ENCODE measurements around the gene FARP2. TPM values are rescaled to one million over a fixed set of nuclear protein-coding genes. Genes with fewer than 3 reads are reported as not detected.
A peak's percentile ranks its signal among the peaks of the same experiment; 100 is the strongest.
"Not testable (repeated sequence)": the region's sequence is repeated elsewhere in the genome, so short reads cannot be mapped to it uniquely, and the experiment has no call there.

FARP2 gene
- total RNA-seq, 1 donor from 2014 or later = 14.0 TPM

DNA sequence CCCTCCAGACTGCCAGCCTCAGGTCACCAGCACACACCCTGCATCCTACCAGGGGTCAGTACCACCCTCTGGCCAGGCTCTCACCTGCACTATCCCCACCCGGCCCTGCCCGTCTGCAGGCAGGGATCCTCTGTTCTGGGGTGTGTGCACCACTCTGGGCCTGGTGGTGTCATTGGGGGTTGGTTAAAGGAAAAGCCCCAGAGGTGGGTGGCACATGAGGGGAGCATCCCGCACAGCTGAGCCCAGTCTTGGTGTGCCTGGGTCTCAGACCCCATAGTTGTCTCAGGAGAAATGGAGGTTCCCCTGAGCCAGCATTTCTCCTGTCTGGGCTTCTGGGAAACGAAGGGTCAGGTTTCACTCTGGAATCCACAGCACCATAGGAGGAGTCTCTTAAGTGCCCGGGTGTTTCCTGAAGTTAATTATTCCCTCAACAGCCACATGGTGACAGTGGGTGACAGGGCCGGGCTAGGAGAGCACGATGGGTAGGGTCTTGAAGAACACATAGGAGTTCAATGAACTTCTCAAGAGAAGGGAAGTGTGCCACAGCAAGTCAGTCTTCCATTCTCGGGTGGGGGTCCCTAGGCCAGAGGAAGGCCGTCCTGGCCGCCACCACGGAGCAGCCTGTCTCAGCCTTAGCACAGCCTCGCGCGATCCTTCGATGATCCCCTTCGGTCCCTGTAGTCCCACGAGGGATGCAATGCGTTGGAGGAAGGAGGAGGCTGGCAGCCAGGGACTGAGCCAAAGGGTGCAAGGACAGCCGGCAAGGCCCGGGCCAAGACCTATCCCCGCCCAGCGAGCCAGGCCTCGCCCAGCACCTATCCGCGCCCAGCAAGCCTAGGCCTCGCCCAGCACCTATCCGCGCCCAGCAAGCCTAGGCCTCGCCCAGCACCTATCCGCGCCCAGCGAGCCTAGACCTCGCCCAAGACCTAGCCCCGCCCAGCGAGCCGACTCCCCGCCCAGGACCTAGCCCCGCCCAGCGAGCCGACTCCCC, 1.1 kb upstream of the FARP2 start:
- intact Hi-C loops (cut with DNase I) = loop anchor here (5.0 kb wide), 1 partner anchor 38 kb away; the partner anchor contains the start of genes HDLBP and SEPTIN2
- peak; percentile 63 for ATAC-seq (ENCODE audit: poor library complexity)
- peak; percentile 94 for DNase-seq

DNA sequence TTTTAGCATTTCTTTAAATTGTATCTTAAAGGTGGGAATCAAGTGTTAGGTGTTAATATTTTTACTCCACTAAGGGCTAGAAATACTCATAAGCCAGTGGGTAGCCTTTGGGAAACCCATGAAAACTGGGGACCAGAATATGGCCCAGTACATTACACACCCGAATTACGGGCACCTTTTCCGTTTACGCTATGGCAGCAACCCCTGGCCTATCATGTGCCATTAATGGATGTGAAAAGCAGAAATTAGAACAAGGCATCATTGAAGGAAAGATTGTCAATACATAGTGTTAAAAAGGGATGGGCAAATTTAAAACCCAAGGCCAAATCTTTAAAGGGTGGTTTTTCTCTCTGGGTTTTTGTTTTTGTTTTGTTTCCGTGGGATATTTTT, 781 bp downstream of the FARP2 start:
- intact Hi-C loops (cut with DNase I) = no loop called here
- no peak for ATAC-seq (ENCODE audit: poor library complexity)
- no peak for DNase-seq

DNA sequence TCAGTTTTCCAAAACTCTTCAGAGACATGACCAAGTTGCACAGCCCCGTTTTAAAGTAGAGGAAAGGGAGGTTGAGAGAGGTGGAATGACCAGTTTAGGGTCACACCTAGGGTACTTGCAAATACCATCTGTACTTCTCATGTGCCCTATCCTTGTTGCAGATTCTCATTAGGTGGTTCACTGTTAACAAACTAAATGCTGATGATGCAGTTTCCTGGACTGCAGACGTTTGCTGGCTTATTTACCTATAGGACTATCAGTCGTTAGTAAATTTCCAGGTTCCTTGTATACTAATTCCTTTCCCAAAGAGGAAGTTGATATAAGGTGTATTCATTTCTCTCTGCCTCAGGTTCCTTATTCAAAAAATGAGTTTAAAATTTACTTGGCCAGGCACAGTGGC, 1.4 kb downstream of the FARP2 start:
- intact Hi-C loops (cut with DNase I) = no loop called here
- ATAC-seq (ENCODE audit: poor library complexity) = no peak

DNA sequence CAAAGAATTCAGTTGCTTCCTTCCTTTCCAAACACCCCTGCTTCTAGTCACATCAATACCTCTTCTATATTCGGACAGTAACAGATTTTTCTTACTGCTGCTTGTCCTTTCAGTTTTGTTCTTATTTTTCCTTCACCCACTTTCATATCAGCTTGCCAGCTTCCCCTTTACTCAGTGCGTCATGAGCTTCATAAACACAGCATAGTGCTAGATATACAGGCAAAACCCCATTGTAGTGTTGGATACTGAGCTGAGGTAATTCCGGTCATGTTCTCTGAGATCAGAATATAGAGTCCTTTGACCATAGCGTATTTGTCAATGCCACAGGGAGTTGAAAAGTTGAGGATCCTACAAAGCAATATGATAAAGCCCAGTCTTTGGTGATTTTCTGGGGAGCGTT, 2.4 kb downstream of the FARP2 start:
- DNase-seq = no peak
- intact Hi-C loops (cut with DNase I) = no loop called here
- ATAC-seq (ENCODE audit: poor library complexity) = no peak

More for the DNA sequence above, 1.4 kb downstream of the FARP2 start:
- DNase-seq = no peak

DNA sequence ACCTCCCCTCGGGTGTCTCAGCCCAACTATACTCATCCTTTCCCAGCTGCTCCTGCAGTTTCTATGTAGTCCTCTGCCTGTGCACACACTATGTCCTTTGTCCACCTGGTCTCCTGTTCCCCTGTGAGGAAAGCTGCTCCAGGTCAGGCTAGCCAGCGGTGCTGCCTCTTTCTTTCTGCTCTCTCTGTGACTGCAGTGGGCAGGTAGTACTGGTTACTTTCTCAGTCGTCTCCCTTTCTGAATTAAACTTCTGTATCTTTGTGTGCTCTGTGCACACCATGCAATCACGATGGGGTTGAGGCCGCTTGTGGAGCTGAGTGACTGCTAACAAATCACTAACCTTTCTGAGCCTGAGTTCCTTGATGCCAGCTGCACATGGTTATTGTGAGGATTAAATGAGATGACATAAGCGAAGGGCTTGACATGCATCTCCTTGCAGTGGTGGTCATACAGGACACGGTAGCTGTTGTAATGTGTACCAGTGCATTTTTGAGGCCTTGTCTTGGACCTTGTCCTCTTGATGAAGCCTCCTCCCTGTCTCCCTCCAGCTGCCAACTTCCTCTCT, 3.5 kb downstream of the FARP2 start:
- intact Hi-C loops (cut with DNase I) = no loop called here
- no peak for DNase-seq
- ATAC-seq (ENCODE audit: poor library complexity) = no peak

DNA sequence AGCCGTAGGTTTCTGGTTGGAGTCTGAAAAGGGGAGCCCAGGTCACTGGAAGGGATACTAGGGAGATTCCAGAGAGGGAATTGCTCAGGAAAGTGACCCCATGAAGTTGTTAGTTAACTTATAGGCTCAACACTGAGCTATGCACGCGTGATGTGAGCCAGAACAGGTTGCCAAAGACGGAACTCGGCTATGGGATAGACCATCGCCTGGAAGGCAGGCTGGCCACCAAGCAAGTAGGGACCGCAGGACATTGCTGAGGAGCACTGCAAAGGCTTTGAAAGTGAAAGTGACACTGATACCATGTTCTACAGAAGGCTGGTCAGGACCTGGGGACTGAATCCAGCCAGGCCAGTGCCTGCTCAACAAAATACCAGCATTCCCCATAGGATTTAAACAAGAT, 7.3 kb downstream of the FARP2 start:
- intact Hi-C loops (cut with DNase I) = no loop called here
- DNase-seq (no peak), ATAC-seq (ENCODE audit: poor library complexity) (no peak)

DNA sequence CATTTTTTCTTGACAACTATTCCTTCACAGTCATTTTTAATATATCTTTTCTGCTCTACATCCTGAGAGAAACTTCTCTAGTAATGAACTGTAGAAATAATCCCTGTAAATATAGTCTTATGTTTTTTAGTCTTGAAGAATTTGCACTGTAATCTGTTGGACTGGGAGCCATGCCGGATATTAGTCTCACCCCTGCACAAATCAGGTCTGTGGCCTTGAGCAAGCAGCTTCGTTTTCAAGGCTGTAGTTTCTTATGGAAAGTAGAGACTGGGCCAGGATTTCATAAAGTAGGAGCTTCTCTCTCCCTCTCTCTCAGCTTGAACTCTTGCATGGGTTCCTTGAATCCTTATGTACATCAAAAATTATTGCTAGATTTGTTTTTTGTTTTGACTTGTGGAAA, 8.7 kb downstream of the FARP2 start:
- DNase-seq (no peak), ATAC-seq (ENCODE audit: poor library complexity) (no peak)
- intact Hi-C loops (cut with DNase I) = no loop called here

DNA sequence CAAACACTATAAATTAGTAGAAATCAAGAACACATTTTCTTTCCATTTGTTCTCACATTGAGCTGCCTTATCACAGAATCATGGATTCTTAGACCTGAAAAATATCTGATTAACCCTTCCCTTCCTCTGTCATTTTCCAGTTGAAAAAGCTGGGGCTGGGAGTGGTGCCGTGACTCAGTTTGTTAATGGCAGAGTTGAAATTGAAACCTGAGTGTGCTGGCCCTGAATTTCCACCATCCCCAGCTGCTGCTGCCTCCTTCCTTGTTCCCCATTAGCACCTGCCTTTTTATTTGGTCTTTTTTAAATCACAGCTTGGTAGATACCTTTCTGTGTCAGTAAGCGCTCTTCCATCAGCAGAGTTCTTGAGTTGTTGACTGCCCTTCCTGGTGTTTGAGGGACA, 10.6 kb downstream of the FARP2 start:
- DNase-seq = no peak
- no peak for ATAC-seq (ENCODE audit: poor library complexity)
- intact Hi-C loops (cut with DNase I) = no loop called here

DNA sequence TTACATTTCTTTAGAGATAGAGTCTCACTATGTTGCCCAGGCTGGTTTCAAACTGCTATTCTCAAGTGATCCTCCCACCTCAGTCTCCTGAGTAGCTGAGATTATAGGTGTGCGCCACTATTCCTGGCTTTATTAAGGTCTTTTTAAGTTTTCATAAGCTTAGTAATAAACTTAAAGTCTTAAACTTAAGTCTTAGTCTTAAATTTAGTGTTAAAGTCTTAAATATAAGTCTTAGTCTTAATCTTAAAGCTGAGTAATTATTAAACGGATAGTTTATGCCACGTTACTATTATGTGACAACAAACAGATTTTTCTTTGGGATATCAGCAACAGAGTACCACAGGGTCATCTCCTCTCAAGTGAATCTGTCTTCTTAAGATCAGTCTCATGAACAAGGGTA, 12.6 kb downstream of the FARP2 start:
- intact Hi-C loops (cut with DNase I) = no loop called here
- ATAC-seq (ENCODE audit: poor library complexity) (no peak), DNase-seq (no peak)

DNA sequence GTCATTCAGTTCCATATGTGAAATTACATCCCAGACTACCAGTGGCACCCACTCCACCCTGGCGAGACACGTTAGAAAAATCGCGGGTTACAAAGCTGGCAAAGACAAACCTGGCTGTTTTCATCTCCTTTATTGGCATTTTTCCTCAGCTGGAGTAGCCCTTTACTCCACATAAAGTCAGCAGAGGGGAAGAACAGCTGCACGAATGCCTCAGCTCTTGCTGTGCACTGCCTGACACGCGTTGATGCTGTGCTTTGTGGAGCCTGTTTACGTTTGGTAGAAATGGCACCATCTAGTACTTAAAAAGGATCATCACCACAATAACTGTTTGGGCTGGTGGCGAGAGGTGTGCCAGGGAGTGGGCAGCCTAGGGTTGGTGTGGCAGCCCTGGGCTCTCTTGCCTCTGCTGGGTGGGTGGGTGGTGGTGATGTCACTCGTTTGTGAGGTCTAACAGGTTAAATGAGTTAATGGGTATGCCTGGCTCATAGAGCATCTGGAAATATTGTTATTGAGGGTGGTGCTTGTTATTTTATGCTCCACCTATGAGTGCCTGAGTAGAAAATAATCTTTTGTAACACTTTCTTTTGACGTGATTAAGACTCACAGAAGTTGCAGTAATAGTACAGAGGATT, 16.4 kb downstream of the FARP2 start:
- intact Hi-C loops (cut with DNase I) = no loop called here
- DNase-seq = no peak
- no peak for ATAC-seq (ENCODE audit: poor library complexity)

DNA sequence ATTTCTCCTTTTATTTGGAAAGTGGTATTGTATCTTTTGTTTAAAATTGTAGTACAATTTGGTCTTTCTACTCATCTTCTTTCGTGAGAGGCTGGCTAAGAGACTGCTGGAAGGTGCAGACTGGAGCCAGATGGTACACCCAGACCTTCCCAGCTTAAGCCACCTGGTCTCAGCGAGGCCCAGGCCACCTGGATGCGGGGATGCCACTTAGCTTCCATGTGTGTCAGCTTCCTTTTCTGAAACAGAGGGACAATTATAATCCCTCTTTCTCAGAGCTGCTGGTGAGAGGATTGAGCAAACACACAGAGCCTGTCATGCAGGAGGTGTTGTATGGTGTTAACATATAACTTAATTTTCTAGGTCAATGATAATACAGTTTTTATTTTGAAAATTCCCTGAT, 17.4 kb downstream of the FARP2 start:
- DNase-seq (no peak), ATAC-seq (ENCODE audit: poor library complexity) (no peak)
- intact Hi-C loops (cut with DNase I) = no loop called here

DNA sequence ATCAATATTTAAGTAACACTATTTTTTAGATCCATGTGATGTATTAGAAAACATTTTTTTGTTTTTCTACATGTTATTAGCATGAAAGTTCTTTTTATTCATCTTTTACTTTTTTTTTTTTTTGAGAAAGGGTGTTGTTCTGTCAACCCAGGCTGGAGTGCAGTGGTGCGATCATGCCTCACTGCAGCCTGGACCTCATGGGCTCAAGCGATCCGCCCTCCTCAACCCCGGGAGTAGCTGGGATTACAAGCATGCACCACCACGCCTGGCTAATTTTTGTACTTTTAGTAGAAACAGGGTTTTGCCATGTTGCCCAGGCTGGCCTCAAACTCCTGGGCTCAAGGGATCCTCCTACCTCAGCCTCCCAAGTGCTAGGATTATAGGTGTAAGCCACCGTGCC, 17.8 kb downstream of the FARP2 start:
- ATAC-seq (ENCODE audit: poor library complexity); DNase-seq; intact Hi-C loops (cut with DNase I): not testable (repeated sequence)

DNA sequence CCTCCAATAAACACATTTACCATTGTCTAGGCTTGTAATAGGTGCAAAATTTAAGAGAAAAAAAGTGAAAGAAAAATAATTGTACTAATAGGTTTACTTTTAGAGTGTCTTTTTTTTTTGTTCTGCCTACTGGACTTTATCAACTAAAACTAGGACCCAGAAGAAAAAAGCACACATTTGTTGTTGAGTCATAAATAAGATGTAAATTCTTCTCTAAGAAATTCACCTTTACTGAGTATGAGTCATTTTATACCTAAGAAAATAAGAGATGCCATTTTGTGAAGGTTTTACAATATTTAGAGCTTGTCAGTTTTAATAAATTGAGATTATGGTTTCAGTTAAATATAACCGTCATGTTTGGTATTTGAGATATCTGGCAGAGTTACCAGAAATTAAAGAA, 19.2 kb downstream of the FARP2 start:
- DNase-seq = no peak
- no peak for ATAC-seq (ENCODE audit: poor library complexity)
- intact Hi-C loops (cut with DNase I) = no loop called here

DNA sequence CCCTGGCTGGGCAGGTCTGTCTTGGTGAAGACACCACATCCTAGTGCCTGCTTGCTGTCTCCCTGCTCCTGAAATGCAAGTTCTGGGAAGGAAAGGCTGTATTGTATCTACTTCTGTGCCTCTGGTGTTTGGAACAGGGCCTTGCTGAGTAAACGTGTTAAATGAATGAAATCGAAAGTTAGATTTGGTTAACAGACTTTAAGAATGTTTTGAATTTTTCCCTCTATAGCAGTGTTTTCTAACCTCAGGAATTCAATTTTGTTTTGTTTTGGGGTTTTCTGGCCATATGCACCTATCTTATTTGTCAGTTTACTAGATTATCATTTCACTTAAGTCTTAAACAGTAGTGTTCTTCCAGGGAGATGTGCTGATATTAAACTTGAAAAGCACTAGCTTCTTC, 20.7 kb downstream of the FARP2 start:
- DNase-seq (no peak), ATAC-seq (ENCODE audit: poor library complexity) (no peak)
- intact Hi-C loops (cut with DNase I) = no loop called here

DNA sequence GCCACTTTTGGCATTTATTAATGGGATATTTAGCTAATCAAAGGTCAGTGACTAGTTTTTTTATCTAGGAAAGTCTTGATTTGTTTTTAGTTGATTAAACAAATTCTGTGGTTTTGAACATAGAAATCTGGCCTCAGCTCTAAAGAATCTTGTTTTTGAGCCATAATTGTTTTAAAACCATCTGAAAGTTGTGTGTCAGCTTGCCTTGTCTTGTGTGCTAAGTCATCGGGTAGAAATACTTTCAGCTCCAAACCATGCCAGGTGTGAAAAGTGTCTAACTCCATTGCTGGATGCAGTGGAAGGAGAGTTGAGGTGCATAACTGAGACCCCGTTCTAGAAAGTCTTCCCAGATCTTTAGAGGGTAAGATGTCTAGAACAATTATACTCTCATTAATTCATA, 22.7 kb downstream of the FARP2 start:
- intact Hi-C loops (cut with DNase I) = no loop called here
- ATAC-seq (ENCODE audit: poor library complexity) = no peak

DNA sequence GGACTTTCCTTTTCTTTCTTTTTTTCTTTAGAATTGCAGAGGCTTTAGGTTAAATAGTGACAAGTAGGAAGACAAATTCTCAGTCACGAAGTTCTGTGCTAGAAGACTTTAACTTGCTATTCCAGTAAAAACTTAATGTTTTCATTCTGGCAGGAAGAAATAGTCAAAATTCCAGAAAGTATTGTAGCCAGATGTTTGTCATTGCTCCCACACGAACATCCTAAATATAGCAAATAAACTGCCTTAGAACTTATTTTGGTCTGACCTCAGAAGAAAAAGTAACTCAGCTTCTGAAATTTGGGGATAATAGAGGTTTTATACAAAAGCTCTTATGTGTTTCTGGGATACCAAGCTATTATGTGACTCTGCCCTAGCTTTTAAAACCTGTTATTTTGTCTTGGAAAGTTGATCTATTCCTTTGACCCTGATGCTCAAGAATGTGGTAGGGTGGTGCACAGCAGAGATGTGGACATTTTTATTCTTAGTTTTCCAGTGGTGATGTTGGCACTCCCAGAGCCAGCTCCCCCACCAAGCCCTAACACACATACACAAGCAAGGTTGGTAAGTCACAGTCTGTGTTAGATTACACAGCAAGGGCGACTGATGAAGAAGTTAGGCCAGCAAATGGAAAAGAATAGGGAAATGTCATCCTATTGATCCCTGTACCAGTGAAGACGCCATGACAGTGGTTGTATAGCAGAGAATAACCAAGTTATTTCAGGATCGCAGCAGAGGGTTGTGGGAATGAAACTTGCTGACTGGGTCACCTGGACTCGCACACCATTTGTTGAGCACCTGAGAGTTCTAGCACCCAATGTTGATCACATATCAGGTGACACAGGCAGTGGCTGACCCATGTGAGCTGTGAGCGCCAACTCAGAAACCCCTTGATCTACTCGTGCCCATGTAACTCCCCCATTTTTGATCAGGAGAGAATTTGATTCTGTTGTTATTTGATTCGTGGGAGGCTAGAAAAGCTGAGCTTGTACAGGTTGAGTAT, 23.7 kb downstream of the FARP2 start:
- ATAC-seq (ENCODE audit: poor library complexity) = no peak
- no peak for DNase-seq
- intact Hi-C loops (cut with DNase I) = no loop called here

More for the DNA sequence above, 22.7 kb downstream of the FARP2 start:
- DNase-seq = no peak

DNA sequence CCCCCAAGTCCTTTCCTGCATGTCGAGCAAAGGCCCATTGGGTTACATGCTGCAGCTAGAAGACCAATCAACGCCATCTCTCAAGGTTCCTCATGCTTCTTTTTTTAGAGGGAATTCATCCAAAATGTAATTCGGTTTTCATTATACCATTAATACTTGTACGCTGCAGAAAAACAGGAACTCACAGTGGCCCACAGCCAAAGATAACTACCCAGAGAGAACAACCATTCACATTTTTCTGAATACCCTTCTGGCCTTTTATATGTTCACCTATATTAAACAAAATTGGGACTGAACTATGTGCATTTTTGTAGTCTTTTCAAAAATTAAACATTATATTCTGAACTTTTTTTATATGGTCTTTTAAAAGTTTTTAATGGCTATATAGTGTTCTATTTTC, 25.8 kb downstream of the FARP2 start:
- ATAC-seq (ENCODE audit: poor library complexity) = no peak

DNA sequence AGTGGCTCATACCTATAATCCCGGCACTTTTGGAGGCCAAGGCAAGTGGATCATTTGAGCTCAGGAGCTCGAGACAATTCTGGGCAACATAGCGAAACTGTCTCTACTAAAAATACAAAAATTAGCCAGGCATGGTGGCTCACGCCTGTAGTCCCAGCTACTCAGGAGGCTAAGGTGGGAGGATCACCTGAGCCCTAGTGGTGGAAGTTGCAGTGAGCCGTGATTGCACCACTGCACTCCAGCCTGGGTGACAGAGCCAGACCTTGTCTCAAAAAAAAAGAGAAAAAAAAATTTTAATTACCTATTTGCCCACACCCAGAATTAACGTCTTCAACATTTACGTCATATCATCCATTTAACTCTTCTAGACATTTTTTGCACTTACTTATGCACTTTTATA, 29.4 kb downstream of the FARP2 start:
- ATAC-seq (ENCODE audit: poor library complexity); DNase-seq; intact Hi-C loops (cut with DNase I): not testable (repeated sequence)

More for the DNA sequence above, 25.8 kb downstream of the FARP2 start:
- intact Hi-C loops (cut with DNase I) = no loop called here
- no peak for DNase-seq

DNA sequence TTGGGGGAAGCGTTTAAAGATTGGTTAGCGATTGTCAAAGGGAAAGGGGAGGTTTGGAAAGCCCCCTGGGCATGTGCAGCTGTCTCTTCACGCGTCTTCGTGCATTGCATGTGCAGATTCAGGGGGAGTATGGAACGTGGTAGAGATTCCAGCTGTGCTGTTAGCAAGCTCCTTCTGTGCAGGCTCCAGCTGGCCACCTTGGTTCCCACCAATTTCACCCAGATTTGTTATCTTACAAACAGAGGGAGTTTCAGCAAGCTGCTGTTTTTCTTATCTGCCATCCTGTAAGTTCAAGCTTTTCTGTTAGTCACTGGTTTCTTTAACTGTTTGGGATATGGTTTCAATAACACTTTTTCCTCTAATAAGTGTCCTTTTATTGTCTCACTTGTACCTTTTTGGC, 30.4 kb downstream of the FARP2 start:
- DNase-seq = no peak
- intact Hi-C loops (cut with DNase I) = no loop called here
- ATAC-seq (ENCODE audit: poor library complexity) = no peak
